Panc1 (cell line): Measurements from ENCODE around the gene CLEC16A. TPM values are rescaled to one million over a fixed set of nuclear protein-coding genes. Genes with fewer than 3 reads are reported as not detected.
A peak's percentile ranks its signal among the peaks of the same experiment; 100 is the strongest.

Source experiments
- ATAC-seq: fragments of 200-7000 bp; cut with Tn5 transposase; 2 replicates; pipeline ENCODE4 v1.9.1; 2020; ENCODE audit warnings: mild to moderate bottlenecking, moderate library complexity
- BruUV-seq: library from RNA; stranded (reverse); fragments of 400-500 nt; replicated peaks from 2 replicates; lab custom pipeline; 2021; lab: Mats Ljungman, UMichigan
- CTCF ChIA-PET: fragments of 300-600 bp; sonication (Branson Sonifier 250); formaldehyde crosslinking; loops from one replicate; lab custom pipeline; 2022; ENCODE audit warnings: antibody characterized with exemption; lab: Charles Lee
- POLR2A ChIA-PET: fragments of 300-600 bp; sonication (Branson Sonifier 250); formaldehyde crosslinking; loops from one replicate; lab custom pipeline; 2022; ENCODE audit warnings: antibody characterized with exemption; lab: Charles Lee
- DNase-seq: peaks from one replicate; pipeline ENCODE4 v3.0.0-alpha.2; 2010; ENCODE audit warnings: low read depth, low spot score
- H3K27ac ChIP-seq: 2 replicates; pipeline ENCODE4 v1.5.1; 2011; ENCODE audit warnings: mild to moderate bottlenecking, low read length, inconsistent platforms
- H3K27me3 ChIP-seq: fragments of 200-500 bp; sonication (Bioruptor generic); 2 replicates; pipeline ENCODE4 v1.6.0; 2014; ENCODE audit warnings: low read length, inconsistent platforms; ENCODE audit not compliant: control insufficient read depth, insufficient read depth
- H3K36me3 ChIP-seq: fragments of 200-500 bp; sonication (Bioruptor generic); 2 replicates; pipeline ENCODE4 v1.5.1; 2014; ENCODE audit warnings: inconsistent platforms, mild to moderate bottlenecking, low read length, moderate library complexity; ENCODE audit not compliant: control insufficient read depth, insufficient read depth
- H3K4me1 ChIP-seq: 2 replicates; pipeline ENCODE4 v1.5.1; 2011; ENCODE audit warnings: inconsistent platforms, mild to moderate bottlenecking, low read length, moderate library complexity; ENCODE audit not compliant: control insufficient read depth, insufficient read depth
- H3K4me3 ChIP-seq, 2 experiments: 2 replicates each; pipeline ENCODE4 v1.5.1; 2011 to 2012; ENCODE audit warnings: low read depth in 2 of 2, low read length in 2 of 2, mild to moderate bottlenecking in 2 of 2, inconsistent platforms in 1 of 2, moderate library complexity in 1 of 2
- H3K9me3 ChIP-seq: fragments of 200-500 bp; sonication (Bioruptor generic); 2 replicates; pipeline ENCODE4 v1.5.1; 2014; ENCODE audit warnings: low read depth, mild to moderate bottlenecking, inconsistent platforms, low read length, moderate library complexity; ENCODE audit not compliant: control insufficient read depth, insufficient read depth
- CTCF ChIP-seq: fragments of 450-650 bp; IDR thresholded peaks from 2 replicates; pipeline ENCODE4 v1.5.1; 2017; ENCODE audit warnings: mild to moderate bottlenecking
- POLR2AphosphoS5 ChIP-seq: IDR thresholded peaks from 2 replicates; pipeline ENCODE4 v1.6.1; 2012; ENCODE audit warnings: mild to moderate bottlenecking, low read depth, low read length, moderate library complexity
- SIN3A ChIP-seq: IDR thresholded peaks from 2 replicates; pipeline ENCODE4 v1.6.1; 2012; ENCODE audit warnings: low read depth, mild to moderate bottlenecking, low read length, moderate library complexity, borderline replicate concordance; ENCODE audit not compliant: insufficient read depth
- TCF7L2 ChIP-seq: IDR thresholded peaks from 2 replicates; pipeline ENCODE4 v1.6.1; 2011; ENCODE audit warnings: mild to moderate bottlenecking, low read depth, low read length, inconsistent platforms
- in situ Hi-C: cut with HindIII; loops from 2 replicates; pipeline ENCODE4 v1.10.0; 2016; ENCODE audit warnings: low sequenced_read_pairs, low pct_unique_long_range_greater_than_20kb
- intact Hi-C: fragments of 100-400 bp; cut with micrococcal nuclease; formaldehyde crosslinking; loops from one replicate; pipeline ENCODE4 v1.10.0; 2022; ENCODE audit not compliant: unreplicated experiment
- total RNA-seq: library from RNA; stranded (reverse); gene quantifications from one replicate; pipeline ENCODE4 v1.2.1, GENCODE V29; 2021; ENCODE audit not compliant: unreplicated experiment
- TF ChIP-seq, protein P1 (sequence below), 2 experiments: IDR thresholded peaks; 2 replicates each; pipeline ENCODE4 v1.6.1; 2011 to 2012; ENCODE audit warnings: low read depth in 2 of 2, control low read depth in 1 of 2, low read length in 1 of 2, mild to moderate bottlenecking in 1 of 2, moderate library complexity in 1 of 2; ENCODE audit not compliant: insufficient read depth in 1 of 2

The CLEC16A gene
- total RNA-seq, 1 experiment from 2014 or later = 21.0 TPM

DNA sequence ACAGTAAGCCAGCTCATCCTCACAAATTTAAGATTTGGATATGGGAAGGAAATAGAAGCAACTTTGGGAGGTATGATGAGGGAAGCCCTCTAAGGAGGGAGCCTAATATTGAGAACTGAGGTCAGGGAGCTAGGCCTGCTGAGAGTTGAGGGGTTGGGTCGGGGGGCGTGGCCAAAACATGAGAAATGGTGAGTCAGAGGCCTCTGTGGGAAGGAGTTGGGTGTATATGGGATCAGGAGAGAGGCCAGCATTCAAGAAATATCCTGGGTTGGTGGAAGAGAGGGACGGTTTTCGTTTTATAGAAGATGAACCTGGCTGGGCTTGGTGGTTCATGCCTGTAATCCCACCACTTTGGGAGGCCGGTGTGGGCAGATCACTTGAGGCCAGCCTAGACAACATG, 48.4 kb downstream of the CLEC16A start:
- Histone ChIP-seq H3K4me1 (peaks cover 14% of the 10 kb centered on the region), H3K36me3 (no peaks in the 10 kb centered on the region), H3K27me3 (no peaks in the 10 kb centered on the region), H3K4me3 (no peak overlapping the region), H3K27ac (no peak overlapping the region), H3K9me3 (no peaks in the 10 kb centered on the region)
- ChIA-PET POLR2A (no interaction called here), CTCF (no interaction called here)
- intact Hi-C loops = no loop called here
- ATAC-seq (no peak; the same call in 1 of the 2 replicates), DNase-seq (peak; percentile 36)
- in situ Hi-C loops = no loop called here
- BruUV-seq = no TSS peak
- TF ChIP-seq POLR2AphosphoS5 (no peak), CTCF (no peak), SIN3A (no peak), TCF7L2 (no peak)
- TF ChIP-seq, protein P1, sequence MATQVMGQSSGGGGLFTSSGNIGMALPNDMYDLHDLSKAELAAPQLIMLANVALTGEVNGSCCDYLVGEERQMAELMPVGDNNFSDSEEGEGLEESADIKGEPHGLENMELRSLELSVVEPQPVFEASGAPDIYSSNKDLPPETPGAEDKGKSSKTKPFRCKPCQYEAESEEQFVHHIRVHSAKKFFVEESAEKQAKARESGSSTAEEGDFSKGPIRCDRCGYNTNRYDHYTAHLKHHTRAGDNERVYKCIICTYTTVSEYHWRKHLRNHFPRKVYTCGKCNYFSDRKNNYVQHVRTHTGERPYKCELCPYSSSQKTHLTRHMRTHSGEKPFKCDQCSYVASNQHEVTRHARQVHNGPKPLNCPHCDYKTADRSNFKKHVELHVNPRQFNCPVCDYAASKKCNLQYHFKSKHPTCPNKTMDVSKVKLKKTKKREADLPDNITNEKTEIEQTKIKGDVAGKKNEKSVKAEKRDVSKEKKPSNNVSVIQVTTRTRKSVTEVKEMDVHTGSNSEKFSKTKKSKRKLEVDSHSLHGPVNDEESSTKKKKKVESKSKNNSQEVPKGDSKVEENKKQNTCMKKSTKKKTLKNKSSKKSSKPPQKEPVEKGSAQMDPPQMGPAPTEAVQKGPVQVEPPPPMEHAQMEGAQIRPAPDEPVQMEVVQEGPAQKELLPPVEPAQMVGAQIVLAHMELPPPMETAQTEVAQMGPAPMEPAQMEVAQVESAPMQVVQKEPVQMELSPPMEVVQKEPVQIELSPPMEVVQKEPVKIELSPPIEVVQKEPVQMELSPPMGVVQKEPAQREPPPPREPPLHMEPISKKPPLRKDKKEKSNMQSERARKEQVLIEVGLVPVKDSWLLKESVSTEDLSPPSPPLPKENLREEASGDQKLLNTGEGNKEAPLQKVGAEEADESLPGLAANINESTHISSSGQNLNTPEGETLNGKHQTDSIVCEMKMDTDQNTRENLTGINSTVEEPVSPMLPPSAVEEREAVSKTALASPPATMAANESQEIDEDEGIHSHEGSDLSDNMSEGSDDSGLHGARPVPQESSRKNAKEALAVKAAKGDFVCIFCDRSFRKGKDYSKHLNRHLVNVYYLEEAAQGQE (IDR thresholded peaks at IDR 0.05; ENCODE audit: insufficient read depth in 1 of 2, low read depth in 2 of 2, low read length in 1 of 2) = no peak

DNA sequence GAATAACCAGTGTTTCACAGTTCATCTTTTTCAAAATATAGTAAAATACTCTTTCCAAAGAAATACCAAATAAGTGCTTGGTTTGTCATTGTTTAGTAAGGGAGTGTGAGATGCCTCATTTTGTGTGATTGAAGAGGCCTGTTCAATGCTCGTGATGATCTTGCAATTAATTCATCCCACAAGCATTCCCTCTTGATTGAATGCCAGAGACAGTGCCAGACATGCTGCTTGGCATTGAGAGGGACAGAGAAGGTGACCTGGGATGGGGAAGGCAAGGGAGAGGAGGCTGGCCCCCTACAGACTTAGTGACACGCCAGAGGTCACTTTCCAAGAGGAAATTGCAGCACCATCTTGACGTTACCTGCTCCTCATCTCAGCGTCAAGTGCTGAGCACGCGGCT, 49.3 kb downstream of the CLEC16A start:
- Histone ChIP-seq H3K27ac (no peak overlapping the region), H3K27me3 (no peaks in the 10 kb centered on the region), H3K4me1 (peaks cover 14% of the 10 kb centered on the region), H3K36me3 (no peaks in the 10 kb centered on the region), H3K9me3 (no peaks in the 10 kb centered on the region), H3K4me3 (no peak overlapping the region)
- intact Hi-C loops = no loop called here
- DNase-seq = no peak
- BruUV-seq = no TSS peak
- ATAC-seq = no peak
- CTCF ChIA-PET = no interaction called here
- no peak for TF ChIP-seq POLR2AphosphoS5
- TF ChIP-seq SIN3A = no peak
- no peak for TF ChIP-seq TCF7L2
- TF ChIP-seq, protein P1 (IDR thresholded peaks at IDR 0.05; ENCODE audit: insufficient read depth in 1 of 2, low read depth in 2 of 2, low read length in 1 of 2) = no peak
- TF ChIP-seq CTCF = no peak
- in situ Hi-C loops = no loop called here
- POLR2A ChIA-PET = no interaction called here
